RWPE2 (cell line): ENCODE data around the gene TRIO.

ENCODE experiments used
- ATAC-seq: fragments of 200-7000 bp; cut with Tn5 transposase; 3 replicates; pipeline ENCODE4 v1.9.1; 2021; ENCODE audit warnings: low read depth
- DNase-seq: peaks from one replicate; pipeline ENCODE4 v3.0.0-alpha.2; 2020; ENCODE audit warnings: low spot score
- H3K27ac ChIP-seq: fragments of 450-650 bp; 2 replicates; pipeline ENCODE4 v1.5.1; 2017; ENCODE audit warnings: mild to moderate bottlenecking; ENCODE audit not compliant: poor library complexity, severe bottlenecking
- H3K27me3 ChIP-seq: fragments of 250-450 bp; sonication (Bioruptor Pico); 2 replicates; pipeline ENCODE4 v1.5.1; 2021; ENCODE audit warnings: mild to moderate bottlenecking, moderate library complexity; ENCODE audit not compliant: insufficient read depth, poor library complexity, severe bottlenecking
- H3K36me3 ChIP-seq: fragments of 250-450 bp; sonication (Bioruptor Pico); 2 replicates; pipeline ENCODE4 v1.5.1; 2020; ENCODE audit warnings: low read depth, mild to moderate bottlenecking, moderate library complexity
- H3K4me1 ChIP-seq: fragments of 250-450 bp; sonication (Bioruptor Pico); 2 replicates; pipeline ENCODE4 v1.5.1; 2021; ENCODE audit warnings: mild to moderate bottlenecking, moderate library complexity; ENCODE audit not compliant: insufficient read depth, poor library complexity, severe bottlenecking
- H3K4me3 ChIP-seq: fragments of 250-450 bp; sonication (Bioruptor Pico); 2 replicates; pipeline ENCODE4 v1.5.1; 2021; ENCODE audit warnings: mild to moderate bottlenecking, moderate library complexity; ENCODE audit not compliant: severe bottlenecking
- H3K9me3 ChIP-seq: fragments of 250-450 bp; sonication (Bioruptor Pico); 2 replicates; pipeline ENCODE4 v1.5.1; 2021; ENCODE audit warnings: mild to moderate bottlenecking, moderate library complexity; ENCODE audit not compliant: severe bottlenecking
- CTCF ChIP-seq: fragments of 450-650 bp; IDR thresholded peaks from one replicate; pipeline ENCODE4 v1.5.1; 2017; ENCODE audit warnings: mild to moderate bottlenecking, moderate library complexity; ENCODE audit not compliant: poor library complexity, severe bottlenecking

Gene TRIO

DNA sequence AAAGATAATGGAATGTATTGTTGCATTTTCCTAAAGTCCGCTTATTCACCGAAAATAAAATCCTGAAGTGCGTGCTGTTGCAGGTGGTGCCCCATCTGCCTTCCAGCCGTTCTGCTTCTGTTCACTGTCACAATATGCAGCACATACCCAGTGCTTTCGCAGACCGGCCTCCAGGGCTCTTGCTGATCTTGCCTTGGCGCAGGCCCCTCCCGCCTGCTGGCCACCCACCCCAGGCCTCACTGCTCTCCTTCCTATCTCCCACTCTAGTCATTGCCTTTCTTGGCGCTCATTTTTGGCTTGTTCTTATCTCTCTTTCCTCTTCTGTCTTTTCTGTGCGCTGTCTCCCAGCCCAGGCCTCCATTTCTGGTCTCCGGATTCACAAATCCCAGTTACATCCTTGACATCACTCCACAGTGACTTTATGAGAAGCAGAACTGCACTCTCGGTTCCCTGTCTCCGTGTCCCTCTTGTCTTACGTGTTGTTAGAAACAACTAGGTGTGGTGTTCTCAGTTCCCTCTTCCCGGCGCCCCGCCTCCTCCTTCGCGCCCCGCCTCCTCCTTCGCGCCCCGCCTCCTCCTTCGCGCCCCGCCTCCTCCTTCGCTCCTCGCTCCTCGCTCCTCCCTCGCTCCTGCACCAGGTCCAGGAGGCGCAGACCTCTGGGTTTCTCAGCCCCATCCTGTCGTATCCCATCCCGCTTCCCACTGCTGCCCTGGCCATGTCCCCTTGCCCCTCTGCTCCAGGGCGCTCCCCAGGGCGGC lies 236.8 kb downstream of the TRIO start:
- no peaks in the 10 kb centered on the region for H3K9me3 ChIP-seq
- no peak overlapping the region for H3K27ac ChIP-seq
- DNase-seq, result no peak
- no peaks in the 10 kb centered on the region for H3K4me1 ChIP-seq
- no peaks in the 10 kb centered on the region for H3K27me3 ChIP-seq
- ATAC-seq, result no peak
- TF ChIP-seq CTCF, result no peak
- H3K4me3 ChIP-seq, result no peak overlapping the region
- peaks cover 93% of the 10 kb centered on the region for H3K36me3 ChIP-seq

GRCh38 chr5:14380712-14381111 lies 237.6 kb downstream of the TRIO start:
- no peak for DNase-seq
- Histone ChIP-seq H3K4me3 (no peak overlapping the region), H3K27ac (no peak overlapping the region), H3K9me3 (no peaks in the 10 kb centered on the region), H3K36me3 (peaks cover 93% of the 10 kb centered on the region), H3K4me1 (no peaks in the 10 kb centered on the region), H3K27me3 (no peaks in the 10 kb centered on the region)
- TF ChIP-seq CTCF, result no peak
- ATAC-seq, result no peak

DNA sequence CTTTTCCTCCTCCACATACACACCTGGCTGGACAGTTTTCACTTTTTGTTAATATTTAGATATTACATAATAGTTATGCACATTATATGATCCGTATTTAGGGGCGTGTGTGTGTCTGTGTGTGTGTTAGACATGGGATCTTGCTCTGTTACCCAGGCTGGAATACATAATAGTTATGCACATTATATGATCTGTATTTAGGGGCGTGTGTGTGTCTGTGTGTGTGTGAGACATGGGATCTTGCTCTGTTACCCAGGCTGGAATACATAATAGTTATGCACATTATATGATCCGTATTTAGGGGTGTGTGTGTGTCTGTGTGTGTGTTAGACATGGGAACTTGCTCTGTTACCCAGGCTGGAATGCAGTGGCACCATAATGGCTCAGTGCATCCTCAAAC lies 239.5 kb downstream of the TRIO start:
- DNase-seq (no peak), ATAC-seq (no peak)
- Histone ChIP-seq H3K27me3 (no peaks in the 10 kb centered on the region), H3K27ac (no peak overlapping the region), H3K4me1 (no peaks in the 10 kb centered on the region), H3K36me3 (peaks cover 95% of the 10 kb centered on the region), H3K9me3 (no peaks in the 10 kb centered on the region), H3K4me3 (no peak overlapping the region)
- no peak for TF ChIP-seq CTCF

DNA sequence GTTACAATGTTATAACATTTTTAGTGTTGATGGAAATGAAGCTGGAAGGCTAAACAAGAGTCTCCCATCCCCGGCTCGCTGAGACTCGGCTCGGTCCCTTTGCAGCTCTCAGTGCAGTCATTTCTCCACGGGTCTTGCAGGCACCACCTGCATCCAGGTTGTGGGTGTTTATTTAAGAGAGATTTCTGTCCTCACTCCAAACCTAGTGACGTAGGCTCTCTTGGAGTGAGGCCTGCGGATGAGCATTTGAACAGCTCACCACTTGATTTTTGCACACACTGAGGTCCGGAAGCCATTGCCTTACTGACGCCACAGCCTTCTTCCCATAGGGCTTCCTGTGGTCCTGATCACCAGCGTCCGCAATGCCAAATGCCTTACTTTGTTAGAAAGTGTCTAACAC lies 240.8 kb downstream of the TRIO start:
- H3K27me3 ChIP-seq, result no peaks in the 10 kb centered on the region
- no peaks in the 10 kb centered on the region for H3K9me3 ChIP-seq
- peaks cover 95% of the 10 kb centered on the region for H3K36me3 ChIP-seq
- H3K4me1 ChIP-seq, result no peaks in the 10 kb centered on the region
- ATAC-seq, result no peak
- no peak for DNase-seq
- no peak for TF ChIP-seq CTCF
- no peak overlapping the region for H3K27ac ChIP-seq
- no peak overlapping the region for H3K4me3 ChIP-seq

GRCh38 chr5:14385019-14385418 lies 241.9 kb downstream of the TRIO start:
- H3K36me3 ChIP-seq, result peaks cover 95% of the 10 kb centered on the region
- DNase-seq (no peak), ATAC-seq (no peak)
- no peak overlapping the region for H3K27ac ChIP-seq
- TF ChIP-seq CTCF, result no peak
- H3K9me3 ChIP-seq, result no peaks in the 10 kb centered on the region
- H3K4me1 ChIP-seq, result no peaks in the 10 kb centered on the region
- H3K27me3 ChIP-seq, result no peaks in the 10 kb centered on the region
- no peak overlapping the region for H3K4me3 ChIP-seq
